Mesodermal cell (in vitro differentiated cells): ENCODE results near the gene KRTAP9-6.
"Not testable (repeated sequence)": the region's sequence is repeated elsewhere in the genome, so short reads cannot be mapped to it uniquely, and the experiment has no call there.

ENCODE experiments used
- H3K27ac ChIP-seq: 2 replicates; pipeline ENCODE4 v1.7.0; 2013; ENCODE audit warnings: mild to moderate bottlenecking, low read depth, low read length, moderate library complexity; ENCODE audit not compliant: severe bottlenecking
- H3K36me3 ChIP-seq: 2 replicates; pipeline ENCODE4 v1.7.1; 2013; ENCODE audit warnings: mild to moderate bottlenecking, low read length, moderate library complexity; ENCODE audit not compliant: control insufficient read depth, insufficient read depth
- H3K4me1 ChIP-seq: one replicate; pipeline ENCODE4 v1.7.1; 2013; ENCODE audit warnings: mild to moderate bottlenecking, low read length; ENCODE audit not compliant: insufficient read depth, control insufficient read depth, poor library complexity, severe bottlenecking
- H3K4me3 ChIP-seq: 2 replicates; pipeline ENCODE4 v1.7.0; 2013; ENCODE audit warnings: low read length, control low read depth, mild to moderate bottlenecking; ENCODE audit not compliant: insufficient read depth, poor library complexity, severe bottlenecking; ENCODE audit errors: extremely low read depth
- H3K9me3 ChIP-seq: 2 replicates; pipeline ENCODE4 v1.7.1; 2013; ENCODE audit warnings: mild to moderate bottlenecking, low read length, moderate library complexity; ENCODE audit not compliant: control insufficient read depth
- WGBS, 2 experiments: methylation state at CpG; one replicate each; pipeline ENCODE4 v1.1.5; 2013; ENCODE audit warnings: missing lambda C conversion rate in 2 of 2; ENCODE audit not compliant: insufficient coverage in 2 of 2; 5-methylcytosine and 5-hydroxymethylcytosine counted together

The KRTAP9-6 gene

GRCh38 chr17:41271323-41271722, 6.1 kb downstream of the KRTAP9-6 start:
- not testable (repeated sequence) for H3K27ac ChIP-seq, H3K9me3 ChIP-seq
- WGBS, 2 experiments, result 50% methylated on average over 1 of the region's 1 CpG; no CpG with 5 or more reads in 1 of the 2 experiments

GRCh38 chr17:41271858-41272257, 6.7 kb downstream of the KRTAP9-6 start:
- WGBS, 2 experiments, result 60 to 67% methylated on average over 1 of the region's 1 CpG
- Histone ChIP-seq H3K36me3 (no peaks in the 10 kb centered on the region), H3K9me3 (no peaks in the 10 kb centered on the region), H3K4me3 (no peak overlapping the region), H3K27ac (no peak overlapping the region), H3K4me1 (no peaks in the 10 kb centered on the region)

More at GRCh38 chr17:41271323-41271722, 6.1 kb downstream of the KRTAP9-6 start:
- H3K4me1 ChIP-seq, H3K36me3 ChIP-seq, H3K4me3 ChIP-seq: not testable (repeated sequence)

- not testable (repeated sequence) for H3K4me1 ChIP-seq, H3K36me3 ChIP-seq, H3K27ac ChIP-seq, H3K9me3 ChIP-seq, H3K4me3 ChIP-seq
- 74 to 89% methylated on average over 3 of the region's 3 CpGs for WGBS, 2 experiments
Measured at GRCh38 chr17:41275648-41276190, 10.5 kb downstream of the KRTAP9-6 start, which contains the start of gene KRTAP9-7. TSS of gene KRTAP9-7 (plus strand) at chr17:41275698. CDS start at chr17:41275698, 0 bp downstream.

GRCh38 chr17:41278176-41278955, 13.2 kb downstream of the KRTAP9-6 start:
- H3K27ac ChIP-seq, result no peak overlapping the region
- H3K4me3 ChIP-seq, result no peak overlapping the region
- peaks cover 4% of the 10 kb centered on the region for H3K4me1 ChIP-seq
- H3K36me3 ChIP-seq, result no peaks in the 10 kb centered on the region
- H3K9me3 ChIP-seq, result no peaks in the 10 kb centered on the region
- WGBS, 2 experiments, result 83 to 86% methylated on average over 1 to 2 of the region's 3 CpGs

GRCh38 chr17:41284043-41284442, 18.9 kb downstream of the KRTAP9-6 start:
- Histone ChIP-seq H3K4me3 (no peak overlapping the region), H3K27ac (peak overlapping the region; percentile 60), H3K4me1 (peaks cover 20% of the 10 kb centered on the region), H3K36me3 (no peaks in the 10 kb centered on the region), H3K9me3 (no peaks in the 10 kb centered on the region)
- WGBS, 2 experiments, result 84 to 100% methylated on average over 1 to 2 of the region's 3 CpGs

GRCh38 chr17:41284546-41284945, 19.4 kb downstream of the KRTAP9-6 start:
- Histone ChIP-seq H3K36me3 (no peaks in the 10 kb centered on the region), H3K4me1 (peaks cover 20% of the 10 kb centered on the region), H3K9me3 (no peaks in the 10 kb centered on the region), H3K4me3 (no peak overlapping the region), H3K27ac (no peak overlapping the region)
- WGBS, 2 experiments, result 71% methylated on average over 1 of the region's 2 CpGs; no CpG with 5 or more reads in 1 of the 2 experiments

- 80 to 100% methylated on average over 1 of the region's 3 CpGs for WGBS, 2 experiments
- peaks cover 20% of the 10 kb centered on the region for H3K4me1 ChIP-seq
- no peak overlapping the region for H3K27ac ChIP-seq
- H3K9me3 ChIP-seq, result no peaks in the 10 kb centered on the region
- no peak overlapping the region for H3K4me3 ChIP-seq
- H3K36me3 ChIP-seq, result no peaks in the 10 kb centered on the region
Measured at GRCh38 chr17:41287050-41287449, 21.9 kb downstream of the KRTAP9-6 start.

GRCh38 chr17:41294016-41294415, 28.8 kb downstream of the KRTAP9-6 start:
- H3K4me3 ChIP-seq, result no peak overlapping the region
- no peaks in the 10 kb centered on the region for H3K4me1 ChIP-seq
- H3K9me3 ChIP-seq, result no peaks in the 10 kb centered on the region
- WGBS, 2 experiments, result 92 to 94% methylated on average over 1 of the region's 1 CpG
- H3K27ac ChIP-seq, result no peak overlapping the region
- no peaks in the 10 kb centered on the region for H3K36me3 ChIP-seq

- H3K4me3 ChIP-seq, result no peak overlapping the region
- no peaks in the 10 kb centered on the region for H3K36me3 ChIP-seq
- H3K4me1 ChIP-seq, result no peaks in the 10 kb centered on the region
- H3K27ac ChIP-seq, result no peak overlapping the region
- H3K9me3 ChIP-seq, result no peaks in the 10 kb centered on the region
- no CpG with 5 or more reads among the region's 1 CpG for WGBS, 2 experiments
Measured at GRCh38 chr17:41296846-41297245, 31.7 kb downstream of the KRTAP9-6 start.

GRCh38 chr17:41298458-41299135, 33.4 kb downstream of the KRTAP9-6 start:
- H3K36me3 ChIP-seq, result no peaks in the 10 kb centered on the region

More at GRCh38 chr17:41298458-41299135, 33.4 kb downstream of the KRTAP9-6 start:
- no peaks in the 10 kb centered on the region for H3K9me3 ChIP-seq
- 88 to 91% methylated on average over 8 to 13 of the region's 20 CpGs for WGBS, 2 experiments
- H3K4me1 ChIP-seq, result no peaks in the 10 kb centered on the region
- no peak overlapping the region for H3K4me3 ChIP-seq
- no peak overlapping the region for H3K27ac ChIP-seq
